ENCODE measurements around the gene LSP1.

GRCh38 chr11:1839924-1840779, 12.7 kb upstream of the LSP1 start:
- TF ChIP-seq POLR2A (IDR thresholded peaks at IDR 0.05; ENCODE audit: low read length) (no peak), GATA1 (IDR thresholded peaks at IDR 0.05; ENCODE audit: low read depth, low read length) (no peak)
